Thymus (tissue), 11 donors: Measurements from ENCODE around the gene PDE6D. TPM values are rescaled to one million over a fixed set of nuclear protein-coding genes. Genes with fewer than 3 reads are reported as not detected.
"Not testable (repeated sequence)": the region's sequence is repeated elsewhere in the genome, so short reads cannot be mapped to it uniquely, and the experiment has no call there.

Source experiments
- DNase-seq, 9 donors: peaks; one replicate each; pipeline ENCODE4 v3.0.0-alpha.2; 2013; ENCODE audit warnings: low spot score in 9 of 9, low read depth in 6 of 9, missing footprints in 1 of 9
- H3K27ac ChIP-seq, 2 donors: one replicate each; pipeline ENCODE4 v1.5.1; 2013; ENCODE audit warnings: control low read depth in 1 of 2, low read depth in 1 of 2, low read length in 1 of 2, mild to moderate bottlenecking in 1 of 2, moderate library complexity in 1 of 2
- H3K27me3 ChIP-seq, 2 donors: one replicate each; pipeline ENCODE4 v1.5.1; 2013; ENCODE audit warnings: low read length in 1 of 2; ENCODE audit not compliant: control insufficient read depth in 2 of 2, insufficient read depth in 1 of 2
- H3K36me3 ChIP-seq, 2 donors: one replicate each; pipeline ENCODE4 v1.5.1; 2013; ENCODE audit warnings: low read length in 1 of 2, mild to moderate bottlenecking in 1 of 2, moderate library complexity in 1 of 2; ENCODE audit not compliant: control insufficient read depth in 2 of 2, insufficient read depth in 2 of 2
- H3K4me1 ChIP-seq, 2 donors: one replicate each; pipeline ENCODE4 v1.5.1; 2013; ENCODE audit warnings: low read length in 2 of 2; ENCODE audit not compliant: control insufficient read depth in 2 of 2, insufficient read depth in 2 of 2
- H3K4me3 ChIP-seq, 2 donors: one replicate each; pipeline ENCODE4 v1.5.1; 2013; ENCODE audit warnings: low read length in 2 of 2, control low read depth in 1 of 2, mild to moderate bottlenecking in 1 of 2
- H3K9me3 ChIP-seq, 2 donors: one replicate each; pipeline ENCODE4 v1.5.1; 2013; ENCODE audit warnings: low read length in 1 of 2, mild to moderate bottlenecking in 1 of 2; ENCODE audit not compliant: control insufficient read depth in 2 of 2, insufficient read depth in 1 of 2
- WGBS: extraction: QIAGEN DNeasy Blood & Tissue Kit; methylation state at CpG from one replicate; pipeline ENCODE4 v1.1.7; 2013; 5-methylcytosine and 5-hydroxymethylcytosine counted together
- polyA plus RNA-seq: library from polyadenylated mRNA; stranded (reverse); fragments of 200-250 nt; gene quantifications from one replicate; pipeline ENCODE4 v1.2.3, GENCODE V29; 2013
- total RNA-seq: library from RNA; stranded (reverse); fragments of 120-200 nt; gene quantifications from one replicate; pipeline ENCODE4 v1.2.4, GENCODE V29; 2013
- donor health status: healthy.

The PDE6D gene
- total and polyA plus RNA-seq, 2 donors, result 44.2 to 46.2 TPM

GRCh38 chr2:231716666-231717280, 64.3 kb downstream of the PDE6D start:
- H3K4me1 ChIP-seq, result peaks cover 13 to 46% of the 10 kb centered on the region in 2 donors
- no peaks in the 10 kb centered on the region for H3K27me3 ChIP-seq
- DNase-seq, result no peak
- peak overlapping the region in 1 of 2 donors; percentile 32 for H3K27ac ChIP-seq
- 96% methylated on average over 11 of the region's 11 CpGs for WGBS
- no peak overlapping the region for H3K4me3 ChIP-seq
- peaks cover 28 to 31% of the 10 kb centered on the region in 2 donors for H3K36me3 ChIP-seq
- peaks cover 0 to 4% of the 10 kb centered on the region in 2 donors for H3K9me3 ChIP-seq

GRCh38 chr2:231715988-231716616, 65.0 kb downstream of the PDE6D start:
- H3K27ac ChIP-seq, result no peak overlapping the region
- peaks cover 16 to 44% of the 10 kb centered on the region in 2 donors for H3K4me1 ChIP-seq
- peaks cover 0 to 4% of the 10 kb centered on the region in 2 donors for H3K9me3 ChIP-seq
- no peaks in the 10 kb centered on the region for H3K27me3 ChIP-seq
- DNase-seq, result no peak
- H3K36me3 ChIP-seq, result peaks cover 33 to 38% of the 10 kb centered on the region in 2 donors
- no peak overlapping the region for H3K4me3 ChIP-seq
- 97% methylated on average over 8 of the region's 8 CpGs for WGBS

GRCh38 chr2:231715499-231715837, 65.6 kb downstream of the PDE6D start:
- Histone ChIP-seq H3K27ac (peak overlapping the region in 1 of 2 donors; percentile 84), H3K27me3 (no peaks in the 10 kb centered on the region), H3K36me3 (peaks cover 33 to 44% of the 10 kb centered on the region in 2 donors), H3K9me3 (peaks cover 0 to 4% of the 10 kb centered on the region in 2 donors), H3K4me1 (peaks cover 16 to 44% of the 10 kb centered on the region in 2 donors), H3K4me3 (no peak overlapping the region)
- no peak for DNase-seq
- WGBS, result 64% methylated on average over 5 of the region's 5 CpGs

- peak in 7 of 9 donors; percentile 49 to 87 (median 79) for DNase-seq
- peaks cover 33 to 47% of the 10 kb centered on the region in 2 donors for H3K36me3 ChIP-seq
- no peaks in the 10 kb centered on the region for H3K27me3 ChIP-seq
- peak overlapping the region; percentile 58 to 84 for H3K27ac ChIP-seq
- H3K4me1 ChIP-seq, result peaks cover 16 to 44% of the 10 kb centered on the region in 2 donors
- 74% methylated on average over 17 of the region's 17 CpGs for WGBS
- H3K9me3 ChIP-seq, result peaks cover 0 to 4% of the 10 kb centered on the region in 2 donors
- no peak overlapping the region for H3K4me3 ChIP-seq
These were observed 66.2 kb downstream of the PDE6D start for GRCh38 chr2:231714639-231715498.

- peak in 8 of 9 donors; percentile 67 to 91 (median 82) for DNase-seq
- H3K4me1 ChIP-seq, result peaks cover 16 to 44% of the 10 kb centered on the region in 2 donors
- peaks cover 0 to 4% of the 10 kb centered on the region in 2 donors for H3K9me3 ChIP-seq
- WGBS, result 35% methylated on average over 15 of the region's 15 CpGs
- no peak overlapping the region for H3K4me3 ChIP-seq
- peak overlapping the region; percentile 74 to 84 for H3K27ac ChIP-seq
- H3K27me3 ChIP-seq, result no peaks in the 10 kb centered on the region
- peaks cover 33 to 49% of the 10 kb centered on the region in 2 donors for H3K36me3 ChIP-seq
These were observed 67.1 kb downstream of the PDE6D start for GRCh38 chr2:231713730-231714638.

GRCh38 chr2:231713406-231713729, 67.7 kb downstream of the PDE6D start:
- not testable (repeated sequence) for H3K4me3 ChIP-seq, H3K27me3 ChIP-seq, H3K9me3 ChIP-seq, DNase-seq
- H3K27ac ChIP-seq, result peak overlapping the region; percentile 74 to 84
- H3K36me3 ChIP-seq, result peaks cover 33 to 49% of the 10 kb centered on the region in 2 donors
- peaks cover 16 to 43% of the 10 kb centered on the region in 2 donors for H3K4me1 ChIP-seq

GRCh38 chr2:231712451-231713021, 68.5 kb downstream of the PDE6D start:
- not testable (repeated sequence) for H3K9me3 ChIP-seq, DNase-seq, H3K27me3 ChIP-seq
- WGBS, result 54% methylated on average over 18 of the region's 18 CpGs
- H3K36me3 ChIP-seq, result peaks cover 33 to 49% of the 10 kb centered on the region in 2 donors
- H3K4me1 ChIP-seq, result peaks cover 16 to 35% of the 10 kb centered on the region in 2 donors
- H3K27ac ChIP-seq, result peak overlapping the region; percentile 69 to 79
- H3K4me3 ChIP-seq, result peak overlapping the region; percentile 95 to 99

GRCh38 chr2:231711677-231712450, 69.2 kb downstream of the PDE6D start:
- Histone ChIP-seq H3K36me3 (peaks cover 33 to 49% of the 10 kb centered on the region in 2 donors), H3K9me3 (no peaks in the 10 kb centered on the region), H3K4me3 (peak overlapping the region; percentile 95 to 99), H3K27me3 (no peaks in the 10 kb centered on the region), H3K27ac (peak overlapping the region; percentile 54 to 79), H3K4me1 (peaks cover 16 to 33% of the 10 kb centered on the region in 2 donors)
- 18% methylated on average over 9 of the region's 9 CpGs for WGBS
- no peak for DNase-seq
